ENCODE results near the gene C18orf63. TPM values are rescaled to one million over a fixed set of nuclear protein-coding genes. Genes with fewer than 3 reads are reported as not detected.

The C18orf63 gene
- total RNA-seq (not detected), polyA plus RNA-seq (not detected)
- long read RNA-seq, donor 1: 0 reads
- long read RNA-seq, donor 2, full-length matches to known transcripts: 1 of 6 reads
- long read RNA-seq, donor 2, partial matches to known transcripts: 5 of 6 reads
- long read RNA-seq, donor 2, other reads (novel, unspliced or antisense): 0 of 6 reads
- long read RNA-seq, donor 3: 0 reads

GRCh38 chr18:74315464-74316256, at the start of gene C18orf63:
Gene C18orf63 (plus strand): TSS chr18:74315839. CDS start chr18:74317866, 2,027 bp downstream.
- Histone ChIP-seq H3K4me3 (no peak within 1 kb of the TSS), H3K4me1 (ENCODE audit: insufficient read depth) (no peaks in the 10 kb centered on the region), H3K27me3 (no peaks in the 10 kb centered on the region), H3K9me3 (no peaks in the 10 kb centered on the region), H3K27ac (no peak within 1 kb of the TSS), H3K36me3 (no peaks in the 10 kb centered on the region)
- TF ChIP-seq POLR2A (IDR thresholded peaks at IDR 0.05) (no peak), EP300 (IDR thresholded peaks at IDR 0.05) (no peak)
- TF ChIP-seq, protein P1, sequence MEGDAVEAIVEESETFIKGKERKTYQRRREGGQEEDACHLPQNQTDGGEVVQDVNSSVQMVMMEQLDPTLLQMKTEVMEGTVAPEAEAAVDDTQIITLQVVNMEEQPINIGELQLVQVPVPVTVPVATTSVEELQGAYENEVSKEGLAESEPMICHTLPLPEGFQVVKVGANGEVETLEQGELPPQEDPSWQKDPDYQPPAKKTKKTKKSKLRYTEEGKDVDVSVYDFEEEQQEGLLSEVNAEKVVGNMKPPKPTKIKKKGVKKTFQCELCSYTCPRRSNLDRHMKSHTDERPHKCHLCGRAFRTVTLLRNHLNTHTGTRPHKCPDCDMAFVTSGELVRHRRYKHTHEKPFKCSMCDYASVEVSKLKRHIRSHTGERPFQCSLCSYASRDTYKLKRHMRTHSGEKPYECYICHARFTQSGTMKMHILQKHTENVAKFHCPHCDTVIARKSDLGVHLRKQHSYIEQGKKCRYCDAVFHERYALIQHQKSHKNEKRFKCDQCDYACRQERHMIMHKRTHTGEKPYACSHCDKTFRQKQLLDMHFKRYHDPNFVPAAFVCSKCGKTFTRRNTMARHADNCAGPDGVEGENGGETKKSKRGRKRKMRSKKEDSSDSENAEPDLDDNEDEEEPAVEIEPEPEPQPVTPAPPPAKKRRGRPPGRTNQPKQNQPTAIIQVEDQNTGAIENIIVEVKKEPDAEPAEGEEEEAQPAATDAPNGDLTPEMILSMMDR (IDR thresholded peaks at IDR 0.05): no peak
- WGBS, 3 donors: 94 to 95% (median 95%) methylated on average over 51 of the region's 51 CpGs
- intact Hi-C loops (cut with DNase I): no loop called here
- no peak for DNase-seq

- peaks cover 6% of the 10 kb centered on the region for H3K4me1 ChIP-seq (ENCODE audit: insufficient read depth)
- H3K9me3 ChIP-seq: no peaks in the 10 kb centered on the region
- H3K36me3 ChIP-seq: no peaks in the 10 kb centered on the region
- no peak for DNase-seq
- 73 to 75% (median 74%) methylated on average over 9 of the region's 9 CpGs for WGBS, 3 donors
- intact Hi-C loops (cut with DNase I): no loop called here
- H3K4me3 ChIP-seq: no peak overlapping the region
- H3K27ac ChIP-seq: no peak overlapping the region
- H3K27me3 ChIP-seq: no peaks in the 10 kb centered on the region
- no peak for TF ChIP-seq EP300 (IDR thresholded peaks at IDR 0.05)
- TF ChIP-seq, protein P1 (IDR thresholded peaks at IDR 0.05): no peak
- TF ChIP-seq POLR2A (IDR thresholded peaks at IDR 0.05): no peak
Observed at GRCh38 chr18:74266161-74266560, 49.5 kb upstream of the C18orf63 start.

- H3K36me3 ChIP-seq: no peaks in the 10 kb centered on the region
- no peaks in the 10 kb centered on the region for H3K9me3 ChIP-seq
- no peak overlapping the region for H3K4me3 ChIP-seq
- WGBS, 3 donors: 93 to 99% (median 95%) methylated on average over 7 of the region's 7 CpGs
- no peaks in the 10 kb centered on the region for H3K27me3 ChIP-seq
- TF ChIP-seq POLR2A (IDR thresholded peaks at IDR 0.05) (no peak), EP300 (IDR thresholded peaks at IDR 0.05) (no peak)
- TF ChIP-seq, protein P1 (IDR thresholded peaks at IDR 0.05): no peak
- intact Hi-C loops (cut with DNase I): no loop called here
- no peak overlapping the region for H3K27ac ChIP-seq
- H3K4me1 ChIP-seq (ENCODE audit: insufficient read depth): peaks cover 6% of the 10 kb centered on the region
- peak in 1 of 5 donors; percentile 16 for DNase-seq
Observed at GRCh38 chr18:74268175-74268574, 47.5 kb upstream of the C18orf63 start.

DNA sequence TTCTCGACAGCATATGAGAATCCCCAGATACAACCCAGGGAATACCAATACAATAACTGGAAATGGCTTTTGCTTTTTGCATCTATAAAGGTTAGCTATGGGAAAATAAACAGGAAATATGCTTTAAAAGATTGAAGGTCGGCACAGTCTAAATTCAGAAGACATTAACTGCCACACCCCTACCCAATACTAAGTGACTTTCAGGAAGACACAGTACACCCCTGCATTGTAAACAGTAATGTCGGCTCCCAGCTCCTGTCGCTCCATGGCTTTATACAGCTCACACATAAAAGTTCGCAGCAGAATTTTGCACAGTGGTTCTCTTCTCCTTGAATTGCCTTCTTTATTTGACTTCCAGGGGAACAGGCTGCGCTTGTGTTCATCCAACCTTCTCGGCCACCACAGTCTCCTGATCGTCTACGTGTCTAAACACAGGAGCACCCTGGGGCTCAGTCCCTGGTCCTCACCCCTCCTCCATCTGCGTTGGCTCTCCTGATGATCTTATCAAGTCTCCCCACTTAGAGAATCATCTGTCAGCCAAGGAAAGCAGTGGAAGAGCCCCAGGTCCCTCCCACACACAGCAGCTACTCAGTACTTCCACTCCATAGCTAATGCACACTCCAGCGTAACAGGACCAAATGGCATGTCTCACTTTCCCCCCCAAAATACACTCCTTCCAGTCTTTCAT, 46.6 kb upstream of the C18orf63 start:
- DNase-seq: no peak
- H3K36me3 ChIP-seq: no peaks in the 10 kb centered on the region
- intact Hi-C loops (cut with DNase I): no loop called here
- H3K9me3 ChIP-seq: no peaks in the 10 kb centered on the region
- no peak overlapping the region for H3K4me3 ChIP-seq
- peaks cover 6% of the 10 kb centered on the region for H3K4me1 ChIP-seq (ENCODE audit: insufficient read depth)
- H3K27me3 ChIP-seq: no peaks in the 10 kb centered on the region
- 53 to 63% (median 58%) methylated on average over 11 of the region's 11 CpGs for WGBS, 3 donors
- H3K27ac ChIP-seq: peak overlapping the region in 1 of 2 donors; percentile 21
- TF ChIP-seq, protein P1 (IDR thresholded peaks at IDR 0.05): no peak
- no peak for TF ChIP-seq POLR2A (IDR thresholded peaks at IDR 0.05)
- TF ChIP-seq EP300 (IDR thresholded peaks at IDR 0.05): no peak

Data from ovary (tissue), 10 donors.